HFFc6 (cell line): ENCODE data around the gene MTG1. TPM values are rescaled to one million over a fixed set of nuclear protein-coding genes. Genes with fewer than 3 reads are reported as not detected.

Experiments used
- DNase-seq: peaks from one replicate; pipeline ENCODE4 v3.0.0-alpha.2; 2018
- H3K27ac Mint-ChIP-seq: 2 replicates; pipeline ENCODE4 v1.8.0; 2020; ENCODE audit warnings: mild to moderate bottlenecking, mixed read lengths
- H3K27me3 Mint-ChIP-seq: 2 replicates; pipeline ENCODE4 v1.8.0; 2021; ENCODE audit warnings: mild to moderate bottlenecking, moderate library complexity, mixed read lengths; ENCODE audit not compliant: insufficient read depth
- H3K36me3 Mint-ChIP-seq: 2 replicates; pipeline ENCODE4 v1.8.0; 2021; ENCODE audit warnings: low read depth, mixed read lengths
- H3K4me1 Mint-ChIP-seq: 2 replicates; pipeline ENCODE4 v1.8.0; 2020; ENCODE audit warnings: low read depth, mixed read lengths
- H3K4me3 Mint-ChIP-seq: 2 replicates; pipeline ENCODE4 v1.8.0; 2020; ENCODE audit warnings: mild to moderate bottlenecking, moderate library complexity, mixed read lengths
- H3K9me3 Mint-ChIP-seq: 2 replicates; pipeline ENCODE4 v1.8.0; 2020; ENCODE audit warnings: mild to moderate bottlenecking, mixed read lengths
- CTCF ChIP-seq: fragments of 200-600 bp; sonication (generic); IDR thresholded peaks from 2 replicates; pipeline ENCODE4 v1.5.0; 2021; ENCODE audit warnings: antibody characterized with exemption, mild to moderate bottlenecking
- total RNA-seq, 6 experiments: library from RNA; stranded (reverse); fragmentation: NEBNext Ultra II Directional; extraction: Animal tissue kit (Norgen Biotek cat#: 25700); gene quantifications; 2 replicates in 1 of 6; 3 replicates in 5 of 6; pipeline ENCODE4 v1.2.3, GENCODE V29; 2021

Gene MTG1
- total RNA-seq, 6 experiments from 2014 or later: 23.7 to 33.0 (median 26.6) TPM

- H3K27ac Mint-ChIP-seq: no peak overlapping the region
- peaks cover 2% of the 10 kb centered on the region for H3K27me3 Mint-ChIP-seq
- no peak for DNase-seq
- H3K4me3 Mint-ChIP-seq: no peak overlapping the region
- H3K4me1 Mint-ChIP-seq: no peaks in the 10 kb centered on the region
- no peaks in the 10 kb centered on the region for H3K9me3 Mint-ChIP-seq
- H3K36me3 Mint-ChIP-seq: peaks cover 28% of the 10 kb centered on the region
- TF ChIP-seq CTCF: no peak
Measured at GRCh38 chr10:133361227-133361626, 32.7 kb upstream of the MTG1 start.

GRCh38 chr10:133361773-133362441 is 32.0 kb upstream of the MTG1 start:
- H3K4me3 Mint-ChIP-seq: no peak overlapping the region
- no peak for TF ChIP-seq CTCF

GRCh38 chr10:133362846-133363245 is 31.1 kb upstream of the MTG1 start:
- no peak overlapping the region for H3K4me3 Mint-ChIP-seq
- TF ChIP-seq CTCF: no peak
- H3K27ac Mint-ChIP-seq: no peak overlapping the region
- no peak for DNase-seq
- H3K4me1 Mint-ChIP-seq: no peaks in the 10 kb centered on the region
- H3K36me3 Mint-ChIP-seq: peaks cover 28% of the 10 kb centered on the region
- H3K27me3 Mint-ChIP-seq: peaks cover 2% of the 10 kb centered on the region
- H3K9me3 Mint-ChIP-seq: no peaks in the 10 kb centered on the region

More at GRCh38 chr10:133361773-133362441, 32.0 kb upstream of the MTG1 start:
- Mint-ChIP-seq H3K4me1 (no peaks in the 10 kb centered on the region), H3K27ac (no peak overlapping the region), H3K27me3 (peaks cover 2% of the 10 kb centered on the region), H3K36me3 (peaks cover 28% of the 10 kb centered on the region), H3K9me3 (no peaks in the 10 kb centered on the region)
- DNase-seq: no peak

GRCh38 chr10:133364645-133365431 is 29.1 kb upstream of the MTG1 start:
- no peaks in the 10 kb centered on the region for H3K9me3 Mint-ChIP-seq
- H3K36me3 Mint-ChIP-seq: peaks cover 37% of the 10 kb centered on the region
- no peak for TF ChIP-seq CTCF
- peaks cover 2% of the 10 kb centered on the region for H3K27me3 Mint-ChIP-seq
- H3K27ac Mint-ChIP-seq: no peak overlapping the region
- H3K4me3 Mint-ChIP-seq: no peak overlapping the region
- H3K4me1 Mint-ChIP-seq: no peaks in the 10 kb centered on the region
- no peak for DNase-seq

- Mint-ChIP-seq H3K4me3 (no peak overlapping the region), H3K4me1 (no peaks in the 10 kb centered on the region), H3K36me3 (peaks cover 40% of the 10 kb centered on the region), H3K9me3 (no peaks in the 10 kb centered on the region), H3K27me3 (peaks cover 2% of the 10 kb centered on the region), H3K27ac (no peak overlapping the region)
- DNase-seq: no peak
- no peak for TF ChIP-seq CTCF
Measured at GRCh38 chr10:133365461-133366129, 28.4 kb upstream of the MTG1 start.
